ENCODE results near the gene C1orf122.
"Not testable (repeated sequence)": the region's sequence is repeated elsewhere in the genome, so short reads cannot be mapped to it uniquely, and the experiment has no call there.

The C1orf122 gene

GRCh38 chr1:37807555-37808368, at the start of gene C1orf122, which contains the start of gene YRDC:
Gene C1orf122 (plus strand): TSS chr1:37807790. CDS start chr1:37808405, 615 bp downstream.
Gene YRDC (minus strand): TSS chr1:37808208. CDS start chr1:37808180, 28 bp downstream.
- peak; percentile 95 to 96 for DNase-seq

- DNase-seq, result no peak
These were observed 48.1 kb upstream of the C1orf122 start for GRCh38 chr1:37759451-37759850.

- no peak for DNase-seq
These were observed 46.0 kb upstream of the C1orf122 start for GRCh38 chr1:37761416-37762095.

- DNase-seq, result no peak
These were observed 45.1 kb upstream of the C1orf122 start for GRCh38 chr1:37762516-37762915.

- DNase-seq, result no peak
These were observed 43.7 kb upstream of the C1orf122 start for GRCh38 chr1:37763791-37764413.

GRCh38 chr1:37764414-37764825, 43.2 kb upstream of the C1orf122 start:
- peak; percentile 57 to 64 for DNase-seq

GRCh38 chr1:37764888-37765441, 42.6 kb upstream of the C1orf122 start, which contains the start of gene EPHA10:
Gene EPHA10 (minus strand): TSS chr1:37765120. CDS start chr1:37765066, 54 bp downstream.
- DNase-seq, result no peak

GRCh38 chr1:37765916-37766664, 41.5 kb upstream of the C1orf122 start:
- DNase-seq, result peak; percentile 17 to 38

- DNase-seq, result no peak
These were observed 40.1 kb upstream of the C1orf122 start for GRCh38 chr1:37767488-37767887.

GRCh38 chr1:37771440-37771839, 36.1 kb upstream of the C1orf122 start:
- not testable (repeated sequence) for DNase-seq

- peak in 1 of 2 experiments; percentile 41 for DNase-seq
These were observed 30.6 kb upstream of the C1orf122 start for GRCh38 chr1:37776946-37777516.

GRCh38 chr1:37778654-37779053, 28.9 kb upstream of the C1orf122 start:
- DNase-seq, result no peak

GRCh38 chr1:37782491-37782890, 25.1 kb upstream of the C1orf122 start:
- DNase-seq, result no peak

GRCh38 chr1:37792943-37793686, 14.5 kb upstream of the C1orf122 start:
- no peak for DNase-seq

- peak; percentile 39 to 41 for DNase-seq
These were observed 13.7 kb upstream of the C1orf122 start, which contains the start of gene MANEAL for GRCh38 chr1:37793773-37794371. Gene MANEAL (plus strand): TSS chr1:37793847. CDS start chr1:37794183, 336 bp downstream.

- no peak for DNase-seq
These were observed 12.9 kb upstream of the C1orf122 start for GRCh38 chr1:37794372-37795339.

- peak; percentile 58 to 61 for DNase-seq
These were observed 12.1 kb upstream of the C1orf122 start for GRCh38 chr1:37795340-37796125.

- no peak for DNase-seq
These were observed 9.7 kb upstream of the C1orf122 start for GRCh38 chr1:37797750-37798345.

Measured in activated CD4-positive, alpha-beta T cell treated with anti-CD3 and anti-CD28 coated beads, Interleukin-2, amount 50 U/mL, for 48 hours (primary cell).